Fibroblast of lung (primary cell): Measurements from ENCODE around the gene SYNDIG1L. TPM values are rescaled to one million over a fixed set of nuclear protein-coding genes. Genes with fewer than 3 reads are reported as not detected.

Experiments used
- DNase-seq, 2 donors: peaks; one replicate each; pipeline versions ENCODE4 v3.0.0 to v3.0.0-alpha.2; 2010; ENCODE audit warnings: low read depth in 2 of 2
- H2AFZ ChIP-seq: 2 replicates; pipeline ENCODE4 v1.5.1; 2012; ENCODE audit warnings: low read length, control low read depth, inconsistent platforms
- H3K27ac ChIP-seq: 2 replicates; pipeline ENCODE4 v1.5.1; 2011; ENCODE audit warnings: low read length, control low read depth; ENCODE audit not compliant: insufficient read depth
- H3K27me3 ChIP-seq: 2 replicates; pipeline ENCODE4 v1.5.1; 2011; ENCODE audit warnings: mild to moderate bottlenecking, low read length; ENCODE audit not compliant: control insufficient read depth, insufficient read depth
- H3K36me3 ChIP-seq: 2 replicates; pipeline ENCODE4 v1.5.1; 2011; ENCODE audit warnings: low read length; ENCODE audit not compliant: control insufficient read depth, insufficient read depth
- H3K4me1 ChIP-seq: 2 replicates; pipeline ENCODE4 v1.5.1; 2011; ENCODE audit warnings: low read length; ENCODE audit not compliant: control insufficient read depth, insufficient read depth; ENCODE audit errors: extremely low read depth
- H3K4me2 ChIP-seq: 2 replicates; pipeline ENCODE4 v1.5.1; 2011; ENCODE audit warnings: low read length, control low read depth; ENCODE audit not compliant: insufficient read depth; ENCODE audit errors: extremely low read depth
- H3K4me3 ChIP-seq, 4 experiments: fragments of 200-600 bp in 1 of 4; sonication (generic) in 1 of 4; replicated peaks in 1 of 4; 2 replicates each; pipeline ENCODE4 v1.5.1; 2011 to 2016; ENCODE audit warnings: low read length in 4 of 4, low read depth in 3 of 4, mild to moderate bottlenecking in 3 of 4, control low read depth in 2 of 4, inconsistent platforms in 1 of 4, mixed read lengths in 1 of 4; ENCODE audit not compliant: insufficient read depth in 1 of 4; ENCODE audit errors: control extremely low read depth in 1 of 4
- H3K79me2 ChIP-seq: 2 replicates; pipeline ENCODE4 v1.5.1; 2012; ENCODE audit warnings: mild to moderate bottlenecking, low read length, inconsistent platforms; ENCODE audit not compliant: control insufficient read depth, insufficient read depth
- H3K9ac ChIP-seq: 2 replicates; pipeline ENCODE4 v1.5.1; 2011; ENCODE audit warnings: mild to moderate bottlenecking, low read length, control low read depth; ENCODE audit not compliant: insufficient read depth
- H3K9me3 ChIP-seq: 2 replicates; pipeline ENCODE4 v1.5.1; 2012; ENCODE audit warnings: low read depth, low read length; ENCODE audit not compliant: control insufficient read depth, insufficient read depth
- H4K20me1 ChIP-seq: 2 replicates; pipeline ENCODE4 v1.5.1; 2011; ENCODE audit warnings: low read length; ENCODE audit not compliant: control insufficient read depth, insufficient read depth; ENCODE audit errors: extremely low read depth
- CTCF ChIP-seq, 2 donors: IDR thresholded peaks in 1 of 2; conservative IDR thresholded peaks in 1 of 2; 1 replicate in 1 of 2; 2 replicates in 1 of 2; pipeline ENCODE4 v1.5.1; 2011 to 2012; ENCODE audit warnings: low read length in 2 of 2, control low read depth in 1 of 2, inconsistent platforms in 1 of 2, low read depth in 1 of 2, mild to moderate bottlenecking in 1 of 2
- EZH2 ChIP-seq: IDR thresholded peaks from 2 replicates; pipeline ENCODE4 v1.5.1; 2012; ENCODE audit warnings: low read length, control low read depth, mild to moderate bottlenecking; ENCODE audit errors: missing control alignments
- polyA plus RNA-seq, 2 donors: library from polyadenylated mRNA; depleted of rRNA in 1 of 2; stranded (reverse) in 1 of 2; unstranded in 1 of 2; fragments of >200 nt; gene quantifications; 2 replicates each; pipeline ENCODE4 v1.2.1, GENCODE V29; 2011 to 2012; ENCODE audit warnings: missing spikeins in 1 of 2
- total RNA-seq: library from RNA; depleted of rRNA; stranded (reverse); fragments of >200 nt; gene quantifications from 2 replicates; pipeline ENCODE4 v1.2.1, GENCODE V29; 2014

Gene SYNDIG1L
- total and polyA plus RNA-seq, 2 donors (not counting 1 experiment from before 2014, with no cell fraction given): not detected

GRCh38 chr14:74472601-74473000 lies 46.6 kb upstream of the SYNDIG1L start:
- H3K79me2 ChIP-seq: no peaks in the 10 kb centered on the region
- no peaks in the 10 kb centered on the region for H4K20me1 ChIP-seq
- H3K4me2 ChIP-seq: no peak overlapping the region
- no peaks in the 10 kb centered on the region for H3K36me3 ChIP-seq
- H3K9ac ChIP-seq: no peak overlapping the region
- TF ChIP-seq CTCF (conservative IDR thresholded peaks at IDR 0.05 in 1 of 2, IDR thresholded peaks at IDR 0.05 in 1 of 2; ENCODE audit: low read depth in 1 of 2, low read length in 2 of 2): no peak
- TF ChIP-seq EZH2: no peak
- no peak overlapping the region for H3K27ac ChIP-seq
- no peak overlapping the region for H2AFZ ChIP-seq
- no peaks in the 10 kb centered on the region for H3K9me3 ChIP-seq
- no peaks in the 10 kb centered on the region for H3K27me3 ChIP-seq
- H3K4me3 ChIP-seq: no peak overlapping the region
- peaks cover 2% of the 10 kb centered on the region for H3K4me1 ChIP-seq
- no peak for DNase-seq

GRCh38 chr14:74469548-74470518 lies 43.8 kb upstream of the SYNDIG1L start:
- Histone ChIP-seq H3K27ac (no peak overlapping the region), H3K79me2 (no peaks in the 10 kb centered on the region), H4K20me1 (no peaks in the 10 kb centered on the region), H3K9me3 (no peaks in the 10 kb centered on the region), H3K4me3 (no peak overlapping the region), H3K36me3 (no peaks in the 10 kb centered on the region), H2AFZ (no peak overlapping the region), H3K9ac (no peak overlapping the region), H3K27me3 (no peaks in the 10 kb centered on the region), H3K4me2 (no peak overlapping the region), H3K4me1 (no peaks in the 10 kb centered on the region)
- DNase-seq: no peak
- TF ChIP-seq EZH2 (no peak), CTCF (conservative IDR thresholded peaks at IDR 0.05 in 1 of 2, IDR thresholded peaks at IDR 0.05 in 1 of 2; ENCODE audit: low read depth in 1 of 2, low read length in 2 of 2) (no peak)

- Histone ChIP-seq H3K79me2 (no peaks in the 10 kb centered on the region), H4K20me1 (no peaks in the 10 kb centered on the region), H3K27me3 (peaks cover 7% of the 10 kb centered on the region), H2AFZ (no peak overlapping the region), H3K27ac (no peak overlapping the region), H3K9ac (no peak overlapping the region), H3K36me3 (no peaks in the 10 kb centered on the region), H3K4me1 (no peaks in the 10 kb centered on the region), H3K9me3 (no peaks in the 10 kb centered on the region), H3K4me3 (no peak overlapping the region), H3K4me2 (no peak overlapping the region)
- TF ChIP-seq CTCF (conservative IDR thresholded peaks at IDR 0.05 in 1 of 2, IDR thresholded peaks at IDR 0.05 in 1 of 2; ENCODE audit: low read depth in 1 of 2, low read length in 2 of 2) (no peak), EZH2 (no peak)
- DNase-seq: no peak
These were observed 42.5 kb upstream of the SYNDIG1L start for GRCh38 chr14:74468513-74468912.
